HG03196 (cell line): ENCODE data around the gene LDAH.

Source experiments
- ATAC-seq: cut with Tn5 transposase; IDR thresholded peaks from one replicate; pipeline ENCODE4 v1.9.1; 2021; ENCODE audit not compliant: unreplicated experiment

LDAH gene

GRCh38 chr2:20654535-20654813, 168.4 kb downstream of the LDAH start:
- ATAC-seq, result no peak

- ATAC-seq, result no peak
These were observed 169.0 kb downstream of the LDAH start for GRCh38 chr2:20653695-20654534.

- ATAC-seq, result no peak
These were observed 170.0 kb downstream of the LDAH start for GRCh38 chr2:20652673-20653575.

- ATAC-seq, result no peak
These were observed 170.8 kb downstream of the LDAH start for GRCh38 chr2:20652141-20652540.

- ATAC-seq, result no peak
These were observed 171.2 kb downstream of the LDAH start for GRCh38 chr2:20651731-20652099.

- peak; percentile 96 for ATAC-seq
These were observed 171.8 kb downstream of the LDAH start, which contains the start of gene HS1BP3 for GRCh38 chr2:20650877-20651730. Gene HS1BP3, minus strand, starts transcription at chr2:20651098. Its CDS starts 35 bp downstream, at chr2:20651063.

GRCh38 chr2:20650393-20650876, 172.5 kb downstream of the LDAH start:
- ATAC-seq, result no peak

GRCh38 chr2:20649976-20650375, 172.9 kb downstream of the LDAH start:
- ATAC-seq, result no peak

- no peak for ATAC-seq
These were observed 173.3 kb downstream of the LDAH start for GRCh38 chr2:20649576-20649975.

GRCh38 chr2:20648831-20649230, 174.1 kb downstream of the LDAH start:
- no peak for ATAC-seq

- no peak for ATAC-seq
These were observed 174.7 kb downstream of the LDAH start for GRCh38 chr2:20648206-20648605.

- ATAC-seq, result no peak
These were observed 175.2 kb downstream of the LDAH start for GRCh38 chr2:20647738-20648137.

- ATAC-seq, result no peak
These were observed 175.7 kb downstream of the LDAH start for GRCh38 chr2:20647211-20647610.

GRCh38 chr2:20646446-20646845, 176.5 kb downstream of the LDAH start:
- ATAC-seq, result no peak

- no peak for ATAC-seq
These were observed 177.1 kb downstream of the LDAH start for GRCh38 chr2:20645761-20646160.

GRCh38 chr2:20645301-20645701, 177.6 kb downstream of the LDAH start:
- ATAC-seq, result no peak

GRCh38 chr2:20643826-20644225, 179.1 kb downstream of the LDAH start:
- no peak for ATAC-seq

- ATAC-seq, result no peak
These were observed 179.8 kb downstream of the LDAH start for GRCh38 chr2:20643060-20643459.

- peak; percentile 90 for ATAC-seq
These were observed 180.6 kb downstream of the LDAH start for GRCh38 chr2:20642055-20642971.
